ENCODE results near the gene CCDC195.
"Not testable (repeated sequence)": the region's sequence is repeated elsewhere in the genome, so short reads cannot be mapped to it uniquely, and the experiment has no call there.

Gene CCDC195

DNA sequence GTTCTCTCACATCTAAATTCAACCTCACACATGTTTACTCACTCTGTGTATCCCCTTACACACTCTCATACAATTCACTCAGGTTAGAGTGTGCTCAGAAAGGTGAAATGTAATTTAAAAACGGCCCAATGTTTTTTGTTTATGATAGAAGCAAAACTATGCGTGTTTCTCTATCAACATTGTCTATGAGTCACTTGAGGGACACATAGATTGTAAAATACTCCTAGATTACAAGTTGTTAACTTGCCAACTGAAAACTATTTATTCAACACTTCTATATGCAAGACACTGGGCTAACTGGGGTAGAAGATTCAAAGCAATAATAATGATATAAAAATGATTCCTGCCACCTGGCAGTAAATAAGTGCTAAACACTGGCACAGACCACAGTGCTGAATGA is 24.6 kb downstream of the CCDC195 start:
- no peak for DNase-seq

DNA sequence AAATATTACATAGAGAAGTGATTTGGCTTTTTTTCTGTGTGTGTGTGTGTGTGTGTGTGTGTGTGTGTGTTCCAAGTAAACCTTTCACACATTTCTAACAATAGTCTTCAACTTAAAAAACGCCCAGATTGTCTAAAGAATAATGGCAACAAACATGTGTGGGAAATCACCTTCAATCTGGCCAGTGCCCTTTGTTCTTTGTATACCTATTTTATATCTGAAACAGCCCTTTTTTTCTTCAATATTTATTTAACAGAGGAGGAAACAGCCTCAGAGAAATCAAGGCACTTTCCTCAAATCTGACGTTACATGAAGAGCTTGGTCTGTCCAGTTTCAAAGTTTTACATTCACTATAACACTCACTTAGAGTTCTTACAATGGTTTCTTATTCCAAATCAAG is 25.3 kb downstream of the CCDC195 start:
- no peak for DNase-seq

DNA sequence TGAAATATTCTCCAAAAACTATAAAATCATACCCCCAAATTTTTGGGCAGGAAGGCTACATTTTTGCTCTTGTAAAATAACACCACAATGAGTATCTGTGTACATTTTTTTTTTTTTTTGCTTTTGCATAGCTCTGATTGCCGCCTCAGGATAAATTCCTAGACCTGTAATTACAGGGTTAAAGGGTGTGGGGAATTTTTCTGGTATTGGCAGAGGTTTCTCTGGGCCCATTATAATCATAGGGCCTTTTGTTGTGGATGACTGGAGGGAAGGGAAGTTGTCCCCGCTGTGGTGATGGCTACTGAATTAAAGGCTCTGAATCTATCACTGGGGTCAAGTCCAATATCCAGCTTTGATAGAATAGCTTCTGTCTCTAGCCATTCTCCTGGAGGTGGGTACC is 26.6 kb downstream of the CCDC195 start:
- no peak for DNase-seq

DNA sequence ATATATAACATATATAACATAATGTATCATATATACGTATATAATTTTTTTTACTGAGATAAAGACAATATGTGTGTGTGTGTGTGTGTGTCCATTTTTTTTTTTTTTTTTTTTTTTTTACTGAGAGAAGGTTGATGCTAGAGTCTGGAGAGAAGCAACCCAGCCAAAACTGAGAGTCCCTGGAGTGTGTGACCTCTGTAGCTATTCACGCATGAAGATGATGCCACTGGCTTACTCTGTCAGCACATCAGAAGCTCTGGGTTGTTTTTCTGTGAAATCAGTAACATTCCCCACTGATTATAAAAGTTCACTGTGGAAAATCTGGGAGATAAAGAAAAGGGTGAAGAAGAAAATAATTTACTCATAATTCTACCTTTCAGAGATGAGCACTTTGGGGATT is 27.2 kb downstream of the CCDC195 start:
- no peak for DNase-seq

DNA sequence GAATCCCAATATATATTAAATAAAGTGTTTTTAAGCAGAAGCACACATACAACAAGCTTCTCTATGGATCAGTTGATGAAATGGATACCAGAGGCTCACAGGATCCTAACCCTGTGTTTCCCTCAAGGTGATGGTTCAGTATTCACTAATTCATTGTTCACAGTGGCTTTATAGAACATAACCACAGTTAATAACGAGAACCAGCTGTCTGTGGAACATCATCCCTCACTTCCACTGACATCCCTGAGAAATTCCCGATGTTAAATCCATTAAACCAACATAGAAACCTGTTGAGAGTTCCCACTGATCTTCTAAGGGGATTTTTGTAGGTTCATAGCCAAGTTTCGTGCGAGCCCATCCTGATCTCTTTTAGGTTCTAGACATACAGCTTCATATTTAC is 29.0 kb downstream of the CCDC195 start:
- DNase-seq = no peak

DNA sequence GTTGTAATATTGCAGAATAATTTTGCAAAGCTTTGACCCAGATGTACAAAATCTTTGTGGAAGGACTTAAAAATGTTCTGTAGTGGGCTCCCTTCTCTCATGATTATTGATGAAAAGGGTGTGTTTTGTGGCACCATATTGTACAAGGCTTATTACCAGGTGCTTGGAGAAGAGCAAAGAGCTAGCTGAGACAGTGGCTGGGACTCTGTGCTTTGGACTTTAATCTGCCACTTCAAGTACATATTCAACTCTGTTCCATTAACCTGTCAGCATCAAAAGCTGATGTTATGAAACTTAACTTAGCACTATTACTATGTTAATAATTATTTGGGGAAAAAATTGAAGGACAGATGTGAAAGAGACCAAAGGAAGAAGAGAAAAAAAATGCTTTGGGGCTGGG is 31.0 kb downstream of the CCDC195 start:
- DNase-seq = no peak

DNA sequence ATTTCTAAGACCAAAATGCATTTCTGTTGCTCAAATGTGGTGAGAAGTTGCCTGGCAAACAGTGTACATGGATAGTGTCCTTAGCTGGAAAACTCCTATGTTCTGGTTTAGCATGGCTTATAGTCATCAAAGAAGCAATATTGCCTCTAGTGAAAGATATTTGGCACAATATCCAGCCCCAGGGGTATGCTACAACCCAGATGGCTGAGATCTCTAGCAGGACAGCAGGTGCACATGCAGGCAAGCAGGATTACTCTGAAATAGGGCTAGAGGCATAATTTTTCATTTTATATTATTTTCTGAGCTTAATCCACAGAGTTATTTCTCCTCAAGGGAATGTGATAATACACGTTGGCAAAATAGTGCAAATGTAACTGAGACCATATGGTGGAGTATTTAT is 34.0 kb downstream of the CCDC195 start:
- no peak for DNase-seq

DNA sequence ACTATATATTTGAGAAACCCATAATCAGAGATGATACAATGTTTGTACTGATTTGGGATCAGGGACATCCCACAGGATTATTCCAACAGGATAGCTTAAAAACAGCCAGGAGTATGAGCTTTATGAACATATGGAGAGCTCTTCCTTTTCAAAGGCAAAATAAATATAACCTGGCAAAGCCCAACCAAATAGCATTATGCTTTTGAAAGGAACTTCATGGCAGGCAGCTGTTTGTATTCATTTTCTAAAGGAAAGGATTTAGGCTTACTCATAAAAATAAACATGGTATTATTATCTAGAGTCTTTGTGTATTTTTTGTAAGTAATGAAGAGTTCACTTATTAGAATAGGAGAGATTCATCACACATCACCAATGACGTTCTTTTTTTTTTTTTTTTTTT is 44.4 kb downstream of the CCDC195 start:
- DNase-seq = no peak

DNA sequence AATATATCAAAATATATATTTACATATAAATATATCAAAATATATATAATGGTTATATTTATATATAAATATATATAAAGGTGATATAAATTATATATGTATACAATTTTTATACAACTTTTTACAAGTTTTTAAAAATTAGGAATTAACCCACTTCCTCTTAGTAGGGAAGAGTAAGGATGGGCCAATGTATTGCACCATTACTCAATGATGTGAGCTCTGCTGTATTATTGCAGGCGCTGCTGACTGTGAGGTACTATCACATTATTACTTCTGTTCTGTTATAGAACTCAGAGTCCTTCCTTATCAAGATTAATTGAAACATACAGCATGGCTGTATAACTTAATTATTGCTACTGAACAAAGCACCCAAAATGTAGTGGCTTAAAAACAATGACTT is 46.0 kb downstream of the CCDC195 start:
- no peak for DNase-seq

DNA sequence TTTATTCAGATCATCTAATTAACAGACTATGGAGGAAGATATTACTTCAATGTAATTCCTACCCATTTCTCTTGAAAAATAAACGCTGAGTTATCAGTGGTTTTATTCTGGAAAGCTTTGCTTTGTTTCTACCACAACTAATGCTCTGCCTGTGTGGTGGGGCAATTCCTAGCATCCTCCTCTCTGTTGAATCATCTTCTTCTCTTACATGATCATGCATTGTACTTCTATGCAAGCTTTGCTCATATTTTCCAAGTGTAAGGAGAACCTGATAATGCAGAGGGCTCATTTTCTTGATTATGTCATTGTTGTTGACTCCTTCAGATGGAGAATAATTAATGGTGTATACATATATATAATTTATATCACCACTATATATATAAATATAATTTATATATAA is 46.7 kb downstream of the CCDC195 start:
- DNase-seq = no peak

DNA sequence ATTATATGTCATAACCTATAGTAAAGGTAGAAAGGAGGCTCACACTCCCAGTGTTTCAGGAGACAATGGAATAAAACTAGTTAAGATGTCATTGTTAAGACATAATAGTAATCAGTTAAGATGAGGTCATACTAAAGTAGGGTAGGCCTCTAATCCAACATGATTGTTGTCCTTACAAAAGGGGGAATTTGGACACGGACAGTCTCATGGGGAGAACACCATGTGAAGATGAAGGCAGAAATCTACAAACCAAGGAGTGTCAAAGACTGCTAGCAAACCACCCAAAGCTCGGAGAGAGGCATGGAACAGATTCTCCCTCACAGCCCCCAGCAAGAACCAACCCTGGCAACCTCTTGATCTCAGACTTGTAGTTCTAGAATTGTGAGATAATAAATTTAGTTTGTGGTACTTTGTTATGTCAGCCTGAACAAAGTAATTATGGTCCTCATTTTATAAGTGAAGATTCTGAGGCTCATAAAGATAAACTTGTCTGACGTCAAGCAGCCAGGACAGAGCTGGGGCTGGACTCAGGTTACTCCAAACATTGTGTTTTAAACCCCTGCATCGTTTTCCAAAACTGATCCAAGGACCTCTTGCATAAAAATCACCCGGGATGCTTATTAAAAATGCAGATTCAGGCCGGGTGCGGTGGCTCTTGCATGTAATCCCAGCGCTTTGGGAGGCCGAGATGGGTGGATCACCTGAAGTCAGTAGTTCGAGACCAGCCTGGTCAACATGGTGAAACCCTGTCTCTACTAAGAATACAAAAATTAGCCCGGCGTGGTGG is 47.8 kb downstream of the CCDC195 start:
- no peak for DNase-seq

DNA sequence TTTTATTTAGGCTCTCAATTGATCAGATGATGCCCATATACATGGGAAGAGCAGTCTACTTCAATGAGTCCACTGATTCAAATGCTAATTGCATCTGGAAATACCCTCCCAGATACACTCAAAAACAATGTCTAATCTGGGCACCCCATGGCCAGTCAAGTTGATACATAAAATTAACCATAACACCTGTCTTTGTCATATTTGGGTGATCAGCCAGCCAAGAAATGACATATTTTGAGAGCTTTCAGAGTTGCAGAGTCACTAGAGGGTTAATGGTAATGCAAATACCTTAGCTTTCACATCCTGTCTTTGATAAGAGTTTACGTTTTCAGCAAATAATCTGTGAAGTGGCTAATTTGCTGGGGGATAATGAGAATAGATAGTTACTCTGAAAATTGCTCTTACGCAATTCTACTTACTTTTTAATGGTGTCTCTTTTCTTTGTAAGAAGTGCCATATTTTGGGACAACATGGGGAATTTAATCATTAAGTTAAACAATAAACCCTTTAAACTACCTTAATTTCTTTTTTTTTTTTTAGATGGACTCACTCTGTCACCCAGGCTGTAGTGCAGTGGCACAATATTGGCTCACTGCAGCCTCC is 49.1 kb downstream of the CCDC195 start:
- no peak for DNase-seq

DNA sequence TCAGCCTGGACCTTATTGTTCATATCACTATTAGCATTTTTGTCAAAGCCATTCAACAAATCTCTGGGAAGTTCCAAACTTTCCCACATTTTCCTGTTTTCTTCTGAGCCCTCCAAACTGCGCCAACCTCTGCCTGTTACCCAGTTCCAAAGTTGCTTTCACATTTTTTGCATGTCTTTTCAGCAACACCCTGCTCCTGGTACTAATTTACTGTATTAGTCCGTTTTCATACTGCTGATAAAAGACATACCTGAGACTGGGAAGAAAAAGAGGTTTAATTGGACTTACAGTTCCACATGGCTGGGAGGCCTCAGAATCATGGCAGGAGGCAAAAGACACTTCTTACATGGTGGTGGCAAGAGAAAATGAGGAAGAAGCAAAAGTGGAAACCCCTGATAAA is 52.8 kb downstream of the CCDC195 start:
- not testable (repeated sequence) for DNase-seq

DNA sequence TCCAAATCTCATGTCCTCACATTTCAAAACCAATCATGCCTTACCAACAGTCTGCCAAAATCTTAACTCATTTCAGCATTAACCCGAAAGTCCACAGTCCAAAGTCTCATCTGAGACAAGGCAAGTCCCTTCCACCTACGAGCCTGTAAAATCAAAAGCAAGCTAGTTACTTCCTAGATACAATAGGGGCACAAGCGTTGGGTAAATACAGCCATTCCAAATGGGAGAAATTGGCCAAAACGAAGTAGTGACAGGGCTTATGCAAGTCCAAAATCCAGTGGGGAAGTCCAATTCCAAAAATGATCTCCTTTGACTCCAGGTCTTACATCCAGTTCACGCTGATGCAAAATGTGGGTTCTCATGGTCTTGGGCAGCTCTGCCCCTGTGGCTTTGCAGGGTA is 54.5 kb downstream of the CCDC195 start:
- DNase-seq = not testable (repeated sequence)

DNA sequence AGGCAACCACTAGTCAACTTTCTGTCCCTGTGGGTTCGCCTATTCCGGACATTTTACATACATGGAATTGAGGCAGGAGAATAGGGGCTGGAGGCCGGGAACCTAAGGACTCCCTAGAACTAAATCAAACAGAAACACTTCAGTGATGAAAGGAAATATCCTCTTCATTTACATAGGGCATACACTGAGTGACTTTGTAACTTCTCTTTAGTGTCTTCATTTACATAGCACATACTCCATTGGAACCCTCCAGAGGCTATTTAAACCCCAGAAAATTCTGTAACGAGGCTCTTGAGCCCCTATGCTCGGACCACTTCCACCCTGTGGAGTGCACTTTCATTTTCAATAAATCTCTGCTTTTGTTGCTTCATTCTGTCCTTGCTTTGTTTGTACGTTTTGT is 56.5 kb downstream of the CCDC195 start:
- DNase-seq = no peak

DNA sequence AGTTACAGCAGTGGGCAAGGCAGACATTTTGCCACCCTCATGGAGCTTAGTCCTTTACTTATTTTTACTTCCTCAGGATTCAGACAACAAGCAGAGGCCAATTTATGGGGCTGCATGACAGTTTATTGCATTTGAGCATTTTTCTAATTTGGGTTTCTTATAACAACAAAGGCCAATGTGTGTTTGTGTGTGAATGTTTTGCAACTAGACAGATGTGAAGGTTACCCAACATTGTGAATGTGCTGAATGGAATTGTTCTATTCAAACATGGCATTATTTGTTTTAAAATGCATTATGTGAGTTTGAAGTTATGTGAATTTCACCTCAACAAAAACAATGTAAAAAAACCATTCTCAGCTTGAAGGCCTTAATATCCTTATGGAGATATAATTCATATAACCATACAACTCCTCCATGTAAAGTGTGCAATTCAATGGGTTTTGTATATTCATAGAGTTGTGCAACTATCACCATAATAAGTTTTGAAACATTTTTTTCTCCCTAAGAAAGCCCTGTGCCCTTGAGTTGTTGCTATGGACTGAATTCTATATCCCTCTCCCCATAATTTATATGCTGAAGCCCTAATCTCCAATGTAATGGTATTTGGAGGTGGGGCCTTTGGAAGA is 57.3 kb downstream of the CCDC195 start:
- DNase-seq = no peak

DNA sequence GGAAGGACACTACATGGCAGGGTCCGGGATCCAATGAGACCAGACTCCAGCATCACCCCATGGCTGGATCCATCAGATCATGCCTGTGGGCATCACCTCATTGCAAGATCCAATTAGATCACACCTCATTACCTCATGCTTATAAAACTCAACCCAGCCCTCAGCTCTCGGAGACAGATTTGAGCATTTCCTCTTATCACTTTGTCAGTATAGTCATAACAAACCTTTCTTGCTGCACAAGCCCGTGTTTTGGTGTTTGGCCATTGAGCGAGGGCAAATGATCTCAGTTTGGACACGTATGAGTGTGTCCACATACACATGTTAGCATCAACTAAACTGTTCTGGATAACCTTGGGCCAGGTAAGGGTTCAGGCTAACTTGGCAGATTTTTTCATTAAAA is 58.8 kb downstream of the CCDC195 start:
- DNase-seq = no peak

DNA sequence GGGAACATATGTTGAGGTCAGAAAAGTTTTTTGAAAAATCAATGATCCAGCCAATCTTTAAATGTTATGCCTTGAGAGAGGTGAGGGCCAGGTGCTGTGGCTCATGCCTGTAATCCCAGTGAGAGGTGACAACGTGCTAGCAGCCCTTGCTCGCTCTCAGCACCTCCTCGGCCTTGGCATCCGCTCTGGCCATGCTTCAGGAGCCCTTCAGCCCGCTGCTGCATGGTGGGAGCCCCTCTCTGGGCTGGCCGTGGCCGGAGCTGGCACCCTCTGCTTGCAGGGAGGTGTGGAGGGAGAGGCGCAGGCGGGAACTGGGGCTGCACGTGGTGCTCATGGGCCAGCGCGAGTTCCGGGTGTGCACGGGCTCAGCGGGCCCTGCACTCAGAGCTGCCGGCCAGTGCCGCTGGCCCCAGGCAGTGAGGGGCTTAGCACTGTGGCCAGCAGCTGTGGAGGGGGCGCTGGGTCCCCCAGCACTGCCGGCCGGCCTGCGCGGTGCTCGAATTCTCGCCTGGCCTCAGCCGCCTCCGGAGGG is 61.1 kb downstream of the CCDC195 start:
- DNase-seq = no peak

Measured in amygdala (tissue), 56 donors.